Endodermal cell (in vitro differentiated cells): ENCODE results near the gene RCOR1. TPM values are rescaled to one million over a fixed set of nuclear protein-coding genes. Genes with fewer than 3 reads are reported as not detected.

Experiments
- DNase-seq: peaks from one replicate; pipeline ENCODE4 v3.0.0-alpha.2; 2017
- H3K27ac ChIP-seq: 2 replicates; pipeline ENCODE4 v1.5.1; 2013; ENCODE audit warnings: mild to moderate bottlenecking, low read depth, low read length, moderate library complexity
- H3K27me3 ChIP-seq: 2 replicates; pipeline ENCODE4 v1.6.1; 2013; ENCODE audit warnings: mild to moderate bottlenecking, low read length, moderate library complexity; ENCODE audit not compliant: insufficient read depth, control insufficient read depth, poor library complexity, severe bottlenecking
- H3K36me3 ChIP-seq: 2 replicates; pipeline ENCODE4 v1.7.0; 2013; ENCODE audit warnings: mild to moderate bottlenecking, low read length, moderate library complexity; ENCODE audit not compliant: control insufficient read depth, insufficient read depth
- H3K4me1 ChIP-seq: one replicate; pipeline ENCODE4 v1.7.0; 2013; ENCODE audit warnings: low read length; ENCODE audit not compliant: control insufficient read depth, insufficient read depth
- H3K4me3 ChIP-seq: 2 replicates; pipeline ENCODE4 v1.5.1; 2013; ENCODE audit warnings: mild to moderate bottlenecking, low read length, moderate library complexity
- H3K9ac ChIP-seq: 2 replicates; pipeline ENCODE4 v1.6.1; 2013; ENCODE audit warnings: mild to moderate bottlenecking, low read length, moderate library complexity; ENCODE audit not compliant: poor library complexity, severe bottlenecking; ENCODE audit errors: extremely low read depth
- H3K9me3 ChIP-seq: 2 replicates; pipeline ENCODE4 v1.6.1; 2013; ENCODE audit warnings: mild to moderate bottlenecking, low read length, moderate library complexity; ENCODE audit not compliant: control insufficient read depth
- H3K27ac Mint-ChIP-seq: 2 replicates; pipeline ENCODE4 v1.8.0; 2020; ENCODE audit warnings: mixed read lengths
- H3K27me3 Mint-ChIP-seq: 2 replicates; pipeline ENCODE4 v1.8.0; 2021; ENCODE audit warnings: mild to moderate bottlenecking, mixed read lengths; ENCODE audit not compliant: insufficient read depth
- H3K36me3 Mint-ChIP-seq: 2 replicates; pipeline ENCODE4 v1.8.0; 2020; ENCODE audit warnings: low read depth, mixed read lengths
- H3K4me1 Mint-ChIP-seq: 2 replicates; pipeline ENCODE4 v1.8.0; 2020; ENCODE audit warnings: mixed read lengths
- H3K4me3 Mint-ChIP-seq: 2 replicates; pipeline ENCODE4 v1.8.0; 2020; ENCODE audit warnings: mild to moderate bottlenecking, moderate library complexity, mixed read lengths
- H3K9me3 Mint-ChIP-seq: 2 replicates; pipeline ENCODE4 v1.8.0; 2020; ENCODE audit warnings: mild to moderate bottlenecking, mixed read lengths
- CTCF ChIP-seq: fragments of 200-600 bp; sonication (generic); conservative IDR thresholded peaks from 2 replicates; pipeline ENCODE4 v1.5.0; 2021; ENCODE audit warnings: antibody characterized with exemption, mild to moderate bottlenecking
- WGBS, 2 experiments: methylation state at CpG; one replicate each; pipeline versions ENCODE4 v1.1.5 to v1.1.7; 2013; ENCODE audit warnings: missing lambda C conversion rate in 2 of 2, mixed read lengths in 1 of 2; ENCODE audit not compliant: insufficient coverage in 1 of 2, insufficient read length in 1 of 2; 5-methylcytosine and 5-hydroxymethylcytosine counted together
- total RNA-seq, 2 donors: library from RNA; stranded (reverse); fragmentation: NEBNext Ultra II Directional in 1 of 2; extraction: Animal tissue kit (Norgen Biotek cat#: 25700) in 1 of 2; gene quantifications; 2 replicates in 1 of 2; 3 replicates in 1 of 2; pipeline ENCODE4 v1.2.1, GENCODE V29; 2021

Gene RCOR1
- total RNA-seq, 2 donors from 2014 or later: 30.3 to 31.5 TPM

GRCh38 chr14:102668291-102668873 is 75.9 kb downstream of the RCOR1 start:
- Mint-ChIP-seq H3K9me3 (peaks cover 6% of the 10 kb centered on the region), H3K36me3 (peaks cover 17% of the 10 kb centered on the region), H3K27ac (no peak overlapping the region), H3K4me3 (no peak overlapping the region), H3K4me1 (peaks cover 19% of the 10 kb centered on the region), H3K27me3 (no peaks in the 10 kb centered on the region)
- Histone ChIP-seq H3K4me3 (no peak overlapping the region), H3K27ac (no peak overlapping the region), H3K9ac (no peak overlapping the region), H3K27me3 (no peaks in the 10 kb centered on the region), H3K36me3 (peaks cover 3% of the 10 kb centered on the region), H3K4me1 (no peaks in the 10 kb centered on the region), H3K9me3 (no peaks in the 10 kb centered on the region)
- no peak for DNase-seq
- no peak for TF ChIP-seq CTCF
- WGBS, 2 experiments: 93 to 98% methylated on average over 5 to 9 of the region's 9 CpGs

DNA sequence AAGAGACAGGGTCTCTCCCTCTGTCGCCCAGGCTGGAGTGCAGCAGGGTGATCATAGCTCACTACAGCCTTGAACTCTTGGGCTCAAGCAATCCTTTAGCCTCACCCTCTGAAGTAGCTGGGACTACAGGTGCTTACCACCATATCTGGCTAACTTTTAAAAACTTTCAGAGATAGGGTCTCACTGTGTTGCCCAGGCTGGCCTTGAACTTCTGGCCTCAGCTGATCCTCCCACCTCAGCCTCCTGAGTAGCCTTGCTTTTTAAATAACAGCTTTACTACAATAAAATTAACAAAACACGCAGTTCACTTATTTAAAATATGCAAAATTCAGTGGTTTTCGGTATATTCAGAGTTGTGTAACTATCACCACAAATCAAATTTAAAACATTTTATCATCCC is 79.0 kb downstream of the RCOR1 start:
- Histone ChIP-seq H3K27ac (no peak overlapping the region), H3K9me3 (peaks cover 8% of the 10 kb centered on the region), H3K4me3 (no peak overlapping the region), H3K9ac (no peak overlapping the region), H3K4me1 (no peaks in the 10 kb centered on the region), H3K27me3 (no peaks in the 10 kb centered on the region), H3K36me3 (no peaks in the 10 kb centered on the region)
- Mint-ChIP-seq H3K9me3 (peaks cover 16% of the 10 kb centered on the region), H3K4me1 (peaks cover 11% of the 10 kb centered on the region), H3K27ac (no peak overlapping the region), H3K4me3 (no peak overlapping the region), H3K27me3 (no peaks in the 10 kb centered on the region), H3K36me3 (peaks cover 33% of the 10 kb centered on the region)
- no peak for TF ChIP-seq CTCF
- 96 to 97% methylated on average over 2 to 3 of the region's 3 CpGs for WGBS, 2 experiments
- DNase-seq: no peak

DNA sequence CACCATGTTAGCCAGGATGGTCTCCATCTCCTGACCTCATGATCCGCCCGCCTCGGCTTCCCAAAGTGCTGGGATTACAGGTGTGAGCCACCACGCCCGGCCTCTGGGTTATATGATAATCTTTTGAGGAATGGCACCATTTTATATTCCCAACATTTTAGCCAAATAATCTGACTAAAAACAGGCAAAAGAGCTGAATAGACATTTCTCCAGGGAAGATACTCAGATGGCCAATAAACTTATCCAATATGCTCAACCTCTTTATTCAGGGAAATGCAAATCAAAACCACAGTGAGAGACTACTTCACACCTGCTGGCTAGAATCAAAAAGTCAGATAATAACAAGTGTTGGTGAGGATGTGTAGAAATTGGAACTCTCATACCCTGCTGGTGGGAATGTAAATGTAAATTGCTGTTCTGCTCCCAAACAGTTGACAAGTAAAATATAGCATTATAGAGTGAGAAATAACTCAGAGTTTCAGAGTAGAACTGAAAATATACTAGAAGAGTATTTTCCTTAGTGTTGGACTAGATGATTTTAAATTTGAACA is 80.0 kb downstream of the RCOR1 start:
- no peak overlapping the region for H3K27ac Mint-ChIP-seq
- H3K4me1 Mint-ChIP-seq: peaks cover 10% of the 10 kb centered on the region
- Histone ChIP-seq H3K27ac (no peak overlapping the region), H3K27me3 (no peaks in the 10 kb centered on the region), H3K9me3 (peaks cover 8% of the 10 kb centered on the region), H3K4me3 (no peak overlapping the region), H3K4me1 (no peaks in the 10 kb centered on the region), H3K9ac (no peak overlapping the region), H3K36me3 (no peaks in the 10 kb centered on the region)
- no peaks in the 10 kb centered on the region for H3K27me3 Mint-ChIP-seq
- peak; percentile 38 for TF ChIP-seq CTCF
- no peak for DNase-seq
- peaks cover 16% of the 10 kb centered on the region for H3K9me3 Mint-ChIP-seq
- H3K4me3 Mint-ChIP-seq: no peak overlapping the region
- WGBS, 2 experiments: 88% methylated on average over 5 of the region's 5 CpGs; no CpG with 5 or more reads in 1 of the 2 experiments
- H3K36me3 Mint-ChIP-seq: peaks cover 33% of the 10 kb centered on the region
